Right renal cortex interstitium (tissue), 3 donors: ENCODE data around the gene FCHSD2. TPM values are rescaled to one million over a fixed set of nuclear protein-coding genes. Genes with fewer than 3 reads are reported as not detected.
A peak's percentile ranks its signal among the peaks of the same experiment; 100 is the strongest.
"Not testable (repeated sequence)": the region's sequence is repeated elsewhere in the genome, so short reads cannot be mapped to it uniquely, and the experiment has no call there.

Source experiments
- DNase-seq, 3 donors: peaks; one replicate each; pipeline ENCODE4 v3.0.0-alpha.2; 2013; ENCODE audit warnings: low read depth in 3 of 3, low spot score in 2 of 3
- polyA plus RNA-seq, 3 donors: library from polyadenylated mRNA; unstranded; fragments of 120-200 nt; gene quantifications; one replicate each; pipeline ENCODE4 v1.2.1, GENCODE V29; 2013; ENCODE audit not compliant: insufficient read length in 3 of 3

The FCHSD2 gene
- polyA plus RNA-seq, 3 donors = 43.7 to 49.7 (median 47.2) TPM

DNA sequence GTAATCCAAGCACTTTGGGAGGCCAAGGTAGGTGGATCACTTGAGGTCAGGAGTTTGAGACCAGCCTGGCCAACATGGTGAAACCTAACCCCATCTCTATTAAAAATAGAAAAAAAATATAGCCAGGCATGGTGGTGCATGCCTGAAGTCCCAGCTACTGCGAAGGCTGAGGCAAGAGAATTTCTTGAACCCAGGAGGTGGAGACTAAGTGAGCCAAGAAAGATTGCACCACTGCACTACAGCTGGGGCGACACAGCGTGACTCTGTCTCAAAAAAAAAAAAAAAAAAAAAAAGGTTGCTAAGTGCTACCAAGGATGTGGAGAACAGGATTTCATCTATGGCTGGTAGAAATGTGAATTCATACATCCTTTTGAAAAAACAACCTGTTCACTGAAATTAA lies 291.3 kb downstream of the FCHSD2 start:
- DNase-seq = no peak

GRCh38 chr11:72848846-72849466 lies 293.2 kb downstream of the FCHSD2 start:
- no peak for DNase-seq

DNA sequence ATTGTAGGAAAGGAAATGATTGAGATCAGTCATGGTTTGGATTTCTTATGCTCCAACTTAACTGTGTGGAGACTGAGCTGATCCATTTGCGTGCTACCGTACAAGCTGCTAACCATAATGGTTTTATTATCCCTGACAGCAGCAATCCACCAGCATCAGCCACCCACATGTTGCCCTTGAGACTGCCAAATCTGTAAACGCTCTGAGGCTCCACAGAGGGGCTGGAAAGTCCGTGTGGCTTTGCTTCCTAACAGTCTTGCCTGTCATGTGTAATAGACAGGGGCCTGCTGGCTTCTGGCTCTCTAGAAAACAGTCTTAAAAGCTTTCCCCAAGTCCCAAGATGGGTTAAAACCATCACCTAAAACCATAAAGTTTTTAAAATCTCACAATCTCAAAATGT lies 297.8 kb downstream of the FCHSD2 start:
- peak in 1 of 3 donors; percentile 48 for DNase-seq

DNA sequence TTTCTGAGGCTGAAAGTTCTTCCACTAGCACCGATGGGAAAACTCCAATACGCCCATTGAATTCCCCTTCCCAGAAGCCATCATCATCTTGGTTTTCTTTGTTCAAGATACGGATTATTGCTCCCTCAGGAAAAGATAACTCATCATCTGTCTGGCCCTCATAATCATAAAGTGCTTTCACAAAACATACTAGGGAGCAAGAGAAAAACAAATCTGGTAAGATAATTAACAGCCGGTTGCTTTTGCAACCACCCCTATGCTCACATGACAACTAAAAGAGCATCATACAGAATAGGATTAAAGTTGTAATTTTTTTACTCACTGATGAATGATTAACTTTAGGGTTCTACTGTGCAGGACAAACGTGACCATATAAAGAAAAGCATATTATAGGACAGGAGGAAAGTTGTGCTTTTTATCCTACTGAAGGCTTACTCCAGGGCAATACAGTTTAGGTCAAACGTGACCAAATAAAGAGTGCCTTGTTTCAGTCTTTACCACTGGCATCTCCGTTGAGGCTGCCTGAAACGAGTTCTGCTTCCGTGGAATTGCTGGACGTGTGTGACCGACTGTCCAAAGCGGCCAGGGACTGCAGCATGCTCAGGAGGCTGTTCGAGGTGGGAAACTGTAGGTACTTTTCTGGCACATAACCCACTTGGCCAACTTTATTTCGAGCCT lies 299.3 kb downstream of the FCHSD2 start:
- no peak for DNase-seq

DNA sequence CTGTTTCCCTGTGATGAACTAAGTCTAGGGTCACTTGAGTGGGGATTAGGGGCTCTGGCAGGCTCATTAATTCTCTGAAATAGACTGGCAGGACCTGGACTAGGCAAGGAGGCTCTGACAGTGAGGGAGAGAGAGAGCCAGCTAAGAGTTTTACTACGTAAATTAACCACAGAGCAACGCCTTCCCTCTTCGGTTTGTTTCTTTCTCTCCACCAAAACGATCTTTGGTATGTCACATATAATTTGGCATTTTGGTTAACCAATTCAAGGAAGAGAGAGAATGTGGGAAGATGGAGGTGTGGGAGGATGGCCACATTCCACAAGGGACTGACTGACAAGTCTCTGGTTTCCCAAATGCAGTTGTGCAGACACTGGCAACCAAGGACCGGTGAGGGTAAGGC lies 300.0 kb downstream of the FCHSD2 start:
- no peak for DNase-seq

- no peak for DNase-seq
Measured at GRCh38 chr11:72841397-72841796, 300.7 kb downstream of the FCHSD2 start.

DNA sequence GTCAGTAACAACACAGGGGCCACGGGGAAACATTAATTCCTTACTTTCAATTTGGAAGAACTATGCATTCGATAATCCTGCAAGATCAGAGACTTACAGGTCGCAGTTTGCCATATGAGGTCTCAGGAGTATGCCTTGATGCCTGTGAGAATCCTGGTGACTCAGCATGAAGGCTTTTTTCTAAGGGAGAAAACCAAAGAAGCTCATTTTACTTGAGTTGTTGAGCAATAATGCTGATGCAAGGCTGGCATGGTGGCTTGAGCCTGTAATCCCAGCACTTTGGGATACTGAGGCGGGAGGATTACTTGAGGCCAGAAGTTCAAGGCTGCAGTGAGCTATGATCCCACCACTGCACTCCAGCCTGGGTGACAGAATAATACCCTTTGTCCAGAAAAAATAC lies 301.3 kb downstream of the FCHSD2 start:
- no peak for DNase-seq

DNA sequence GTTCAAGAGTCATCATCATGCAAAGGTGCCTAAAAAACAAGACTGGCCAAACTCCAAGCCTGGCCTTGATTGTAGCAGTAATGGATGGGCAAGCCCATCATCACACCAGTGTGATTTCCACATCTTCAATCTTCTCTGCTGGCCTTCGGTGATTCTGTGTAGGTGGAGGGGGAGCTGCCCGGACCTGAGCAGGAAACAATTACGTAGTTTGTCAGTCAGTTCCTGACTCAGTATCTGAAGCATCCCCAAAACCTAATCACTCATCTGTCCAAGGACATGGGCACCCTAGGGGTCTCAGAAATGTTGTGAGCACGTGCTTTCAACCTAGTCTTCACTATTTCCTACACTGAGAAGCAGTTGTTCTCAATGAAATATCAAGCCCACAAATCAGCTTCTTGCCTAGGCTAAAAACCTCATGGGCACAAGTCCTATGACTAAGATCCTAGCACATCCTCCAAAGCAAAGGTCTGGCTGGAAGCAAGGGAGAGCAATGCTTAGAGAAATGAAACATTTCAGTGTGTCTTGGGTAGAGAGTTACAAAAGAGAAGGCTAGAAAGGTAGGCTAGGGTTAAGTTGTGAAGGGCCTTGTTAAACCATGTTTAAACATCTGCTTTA lies 303.3 kb downstream of the FCHSD2 start:
- no peak for DNase-seq

GRCh38 chr11:72836111-72836510 lies 306.0 kb downstream of the FCHSD2 start:
- DNase-seq = no peak

DNA sequence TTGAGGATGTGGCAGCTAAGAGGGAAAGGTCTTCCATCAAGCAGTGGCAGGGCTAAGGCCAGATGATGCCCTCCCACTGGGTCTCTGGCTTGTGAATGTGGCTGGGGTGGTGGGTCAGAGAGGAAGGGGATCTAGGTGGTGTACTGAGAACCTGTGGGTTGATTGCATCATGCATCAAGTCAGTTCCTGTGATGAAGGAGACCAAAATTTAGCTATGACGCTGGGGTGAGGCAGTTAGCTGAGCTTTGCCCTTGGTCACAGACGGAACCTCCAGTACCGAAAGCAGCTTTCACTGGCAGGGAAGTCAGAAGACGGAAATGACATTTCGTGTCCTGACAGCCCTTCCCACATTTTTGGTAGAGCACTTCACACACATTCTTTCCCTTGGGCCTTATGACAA lies 307.2 kb downstream of the FCHSD2 start:
- no peak for DNase-seq

DNA sequence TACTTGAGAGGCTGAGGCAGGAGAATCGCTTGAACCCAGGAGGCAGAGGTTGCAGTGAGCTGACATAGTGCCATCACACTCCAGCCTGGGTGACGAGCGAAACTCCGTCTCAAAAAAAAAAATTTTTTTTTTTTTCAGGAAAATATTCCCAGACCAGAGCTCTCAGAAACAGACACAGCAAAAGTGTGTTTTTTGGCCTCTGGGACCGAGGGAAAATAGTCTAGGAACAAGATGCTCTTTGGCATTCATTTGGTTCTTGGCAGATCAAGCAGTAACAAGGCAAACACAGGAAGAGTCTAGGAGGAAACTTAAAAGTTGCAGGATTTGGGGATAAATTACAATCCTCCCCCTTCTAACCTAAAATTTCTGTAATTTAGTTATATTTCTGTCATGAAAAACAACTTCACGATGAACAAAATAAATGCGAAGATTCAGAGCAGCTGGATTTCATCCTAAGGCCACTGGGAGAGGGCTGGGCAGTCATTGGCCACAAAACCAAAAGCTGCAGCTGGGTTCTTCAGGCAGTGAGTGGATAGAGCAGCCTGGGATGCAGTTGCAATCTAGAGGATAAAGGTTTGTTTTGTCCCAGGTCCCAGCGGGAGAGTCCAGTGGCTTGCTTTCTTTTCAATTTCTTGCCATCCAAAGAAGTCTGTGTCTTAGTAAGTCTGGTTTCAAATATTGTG lies 308.2 kb downstream of the FCHSD2 start:
- DNase-seq = peak in 1 of 3 donors; percentile 64

DNA sequence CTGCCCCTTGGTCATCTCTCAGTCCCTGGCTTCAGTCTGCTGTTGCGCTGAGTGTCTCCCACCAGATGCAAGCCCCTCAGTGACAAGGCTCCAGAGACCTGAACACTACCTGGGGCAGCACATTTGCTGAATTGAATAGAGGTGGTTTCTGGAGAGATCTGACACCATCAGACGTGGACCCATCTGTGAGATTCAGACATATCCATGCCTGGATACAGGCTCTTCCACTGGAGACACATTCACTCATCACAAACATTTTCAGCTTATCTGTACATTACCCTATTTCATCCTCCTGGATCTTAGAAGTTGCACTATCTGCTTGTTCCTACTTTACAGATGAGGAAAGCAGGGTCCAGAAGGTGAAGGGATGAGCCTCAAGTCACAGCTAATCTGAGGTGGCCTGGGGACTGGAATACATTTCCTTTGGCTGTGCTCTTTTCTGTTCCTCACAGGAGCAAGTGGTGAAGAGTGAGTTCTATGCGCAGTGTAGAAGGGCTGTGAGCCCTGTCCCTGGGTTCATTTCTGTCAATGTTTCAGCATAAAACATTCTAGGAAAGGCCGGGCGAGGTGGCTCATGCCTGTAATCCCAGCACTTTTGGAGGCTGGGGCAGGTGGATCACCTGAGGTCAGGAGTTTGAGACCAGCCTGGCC lies 308.9 kb downstream of the FCHSD2 start:
- no peak for DNase-seq

- no peak for DNase-seq
Measured at GRCh38 chr11:72832301-72833082, 309.6 kb downstream of the FCHSD2 start.

- peak in 2 of 3 donors; percentile 64 to 73 for DNase-seq
Measured at GRCh38 chr11:72831521-72832300, 310.4 kb downstream of the FCHSD2 start.

GRCh38 chr11:72829884-72830533 lies 312.1 kb downstream of the FCHSD2 start:
- DNase-seq = no peak

DNA sequence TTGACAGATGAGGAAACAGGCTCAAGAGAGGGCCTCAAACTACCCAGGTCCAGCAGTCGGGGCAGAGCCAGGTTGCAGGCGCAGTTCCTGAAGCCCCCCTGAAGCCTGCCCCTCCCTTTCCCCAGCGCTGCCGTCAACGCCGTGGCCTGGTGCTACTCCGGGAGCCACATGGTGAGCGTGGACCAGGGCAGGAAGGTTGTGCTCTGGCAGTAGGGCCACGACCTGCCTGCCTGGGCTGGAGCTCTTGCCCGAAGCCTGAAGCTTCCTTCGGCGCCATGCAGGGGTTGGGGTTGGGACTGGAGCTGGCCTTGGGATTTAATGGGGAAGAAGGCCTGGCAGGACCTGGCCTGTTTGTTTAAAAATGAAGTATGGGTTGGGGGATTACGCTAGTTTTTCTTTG lies 312.9 kb downstream of the FCHSD2 start:
- no peak for DNase-seq

DNA sequence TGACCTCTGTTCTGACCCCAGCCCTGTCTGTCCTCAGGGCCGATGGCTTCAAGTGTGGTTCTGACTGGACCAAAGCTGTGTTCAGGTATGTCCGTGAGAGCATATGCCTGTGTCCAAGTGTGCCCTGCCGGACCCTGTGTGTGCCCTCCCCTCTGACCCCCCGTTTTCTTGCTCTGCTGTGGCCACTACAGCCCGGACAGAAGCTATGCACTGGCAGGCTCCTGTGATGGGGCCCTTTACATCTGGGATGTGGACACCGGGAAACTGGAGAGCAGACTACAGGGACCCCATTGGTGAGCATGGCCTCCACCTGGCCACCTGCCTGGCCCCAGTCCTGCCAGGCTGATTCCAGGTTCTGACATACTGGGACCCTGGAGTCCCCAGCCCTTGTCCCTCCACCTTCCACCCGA lies 313.4 kb downstream of the FCHSD2 start:
- DNase-seq = no peak

- no peak for DNase-seq
Measured at GRCh38 chr11:72828081-72828567, 314.0 kb downstream of the FCHSD2 start.

DNA sequence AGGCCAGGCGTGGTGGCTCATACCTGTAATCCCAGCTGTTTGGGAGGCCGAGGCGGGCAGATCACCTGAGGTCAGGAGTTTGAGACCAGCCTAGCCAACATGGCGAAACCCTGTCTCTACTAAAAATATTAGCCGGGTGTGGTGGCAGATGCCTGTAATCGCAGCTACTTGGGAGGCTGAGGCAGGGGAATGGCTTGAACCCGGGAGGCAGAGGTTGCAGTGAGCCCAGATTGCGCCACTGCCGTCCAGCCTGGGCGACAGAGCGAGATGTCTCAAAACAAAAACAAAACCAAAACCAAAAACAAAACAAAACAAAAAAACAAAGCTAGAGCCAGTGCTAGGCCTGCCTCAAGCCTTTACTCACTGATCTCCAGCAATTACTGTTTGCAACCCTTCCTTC lies 314.5 kb downstream of the FCHSD2 start:
- DNase-seq = not testable (repeated sequence)
